H1 (cell line): ENCODE data around the gene FOXF2. TPM values are rescaled to one million over a fixed set of nuclear protein-coding genes. Genes with fewer than 3 reads are reported as not detected.

ENCODE experiments used
- CHD7 ChIP-seq: fragments of 300-600 bp; sonication (generic); IDR thresholded peaks from 2 replicates; pipeline ENCODE4 v1.7.1; 2012; ENCODE audit warnings: low read length, moderate library complexity, mild to moderate bottlenecking, inconsistent platforms; ENCODE audit not compliant: insufficient replicate concordance
- GABPA ChIP-seq: IDR thresholded peaks from 2 replicates; pipeline ENCODE4 v1.6.1; 2011; ENCODE audit warnings: mild to moderate bottlenecking, low read length, moderate library complexity, borderline replicate concordance; ENCODE audit not compliant: insufficient read depth
- KDM4A ChIP-seq: IDR thresholded peaks from one replicate; pipeline ENCODE4 v1.7.1; 2012; ENCODE audit warnings: low read depth, mild to moderate bottlenecking, moderate library complexity, low read length, inconsistent platforms; ENCODE audit not compliant: severe bottlenecking
- POLR2A ChIP-seq, 2 experiments: IDR thresholded peaks; 1 replicate in 1 of 2; 2 replicates in 1 of 2; pipeline ENCODE4 v1.6.1; 2011; ENCODE audit warnings: low read depth in 2 of 2, low read length in 2 of 2, mild to moderate bottlenecking in 2 of 2; ENCODE audit errors: control extremely low read depth in 1 of 2
- polyA plus RNA-seq, 7 experiments: library from polyadenylated mRNA; depleted of rRNA in 3 of 7; stranded (reverse) in 5 of 7; unstranded in 2 of 7; fragments of >200 nt in 5 of 7; fragments of 200-250 nt in 2 of 7; gene quantifications; 1 replicate in 5 of 7; 2 replicates in 1 of 7; 4 replicates in 1 of 7; pipeline versions ENCODE4 v1.2.1 to v1.2.3, GENCODE V29; 2011 to 2013; ENCODE audit warnings: missing spikeins in 2 of 7, mixed read lengths in 2 of 7
- total RNA-seq: library from RNA; stranded (reverse); fragmentation: NEBNext Ultra II Directional; extraction: Animal tissue kit (Norgen Biotek cat#: 25700); gene quantifications from 2 replicates; pipeline ENCODE4 v1.2.1, GENCODE V29; 2021
- TF ChIP-seq, protein P1 (sequence below): IDR thresholded peaks from 2 replicates; pipeline ENCODE4 v1.6.1; 2011; ENCODE audit warnings: low read length, improper control_type of control experiment

The FOXF2 gene
- total and polyA plus RNA-seq, 2 of the 8 experiments (the other 6 are each of a cell fraction or from before 2014, with no cell fraction given) = 0.05 TPM; not detected in 1

- TF ChIP-seq CHD7 (no peak), KDM4A (no peak), GABPA (no peak), POLR2A (IDR thresholded peaks at IDR 0.05; ENCODE audit: control extremely low read depth in 1 of 2, low read depth in 2 of 2, low read length in 2 of 2) (no peak)
- TF ChIP-seq, protein P1, sequence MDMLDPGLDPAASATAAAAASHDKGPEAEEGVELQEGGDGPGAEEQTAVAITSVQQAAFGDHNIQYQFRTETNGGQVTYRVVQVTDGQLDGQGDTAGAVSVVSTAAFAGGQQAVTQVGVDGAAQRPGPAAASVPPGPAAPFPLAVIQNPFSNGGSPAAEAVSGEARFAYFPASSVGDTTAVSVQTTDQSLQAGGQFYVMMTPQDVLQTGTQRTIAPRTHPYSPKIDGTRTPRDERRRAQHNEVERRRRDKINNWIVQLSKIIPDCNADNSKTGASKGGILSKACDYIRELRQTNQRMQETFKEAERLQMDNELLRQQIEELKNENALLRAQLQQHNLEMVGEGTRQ = no peak
Measured at GRCh38 chr6:1379788-1380147, 9.6 kb upstream of the FOXF2 start (continued).
